Natural killer cell (primary cell): ENCODE measurements around the gene TMEM150C. TPM values are rescaled to one million over a fixed set of nuclear protein-coding genes. Genes with fewer than 3 reads are reported as not detected.

Experiments
- ATAC-seq, 3 donors: fragments of 150-1000 bp in 2 of 3; fragments of 200-7000 bp in 1 of 3; cut with Tn5 transposase; 1 replicate in 1 of 3; 2 replicates in 2 of 3; pipeline ENCODE4 v1.10.0; 2021; ENCODE audit warnings: mild to moderate bottlenecking in 2 of 3, moderate library complexity in 2 of 3
- DNase-seq, 2 donors: peaks; one replicate each; pipeline versions ENCODE4 v3.0.0 to v3.0.0-alpha.2; 2013 to 2021; ENCODE audit warnings: mixed read lengths in 1 of 2
- H3K27ac ChIP-seq: one replicate; pipeline ENCODE4 v1.5.1; 2013; ENCODE audit warnings: mild to moderate bottlenecking, low read length
- H3K27me3 ChIP-seq: one replicate; pipeline ENCODE4 v1.6.1; 2013; ENCODE audit warnings: low read length; ENCODE audit not compliant: control insufficient read depth, insufficient read depth
- H3K36me3 ChIP-seq: one replicate; pipeline ENCODE4 v1.6.1; 2013; ENCODE audit warnings: low read length; ENCODE audit not compliant: control insufficient read depth, insufficient read depth
- H3K4me1 ChIP-seq: one replicate; pipeline ENCODE4 v1.6.1; 2013; ENCODE audit warnings: low read length; ENCODE audit not compliant: control insufficient read depth, insufficient read depth
- H3K4me3 ChIP-seq: one replicate; pipeline ENCODE4 v1.5.1; 2013; ENCODE audit warnings: low read length
- H3K9me3 ChIP-seq: one replicate; pipeline ENCODE4 v1.6.1; 2013; ENCODE audit warnings: low read length; ENCODE audit not compliant: control insufficient read depth, insufficient read depth
- H3K27ac Mint-ChIP-seq, 2 donors: one replicate each; pipeline ENCODE4 v1.8.0; 2022; ENCODE audit warnings: mild to moderate bottlenecking in 2 of 2, mixed read lengths in 2 of 2, moderate library complexity in 1 of 2
- H3K27me3 Mint-ChIP-seq, 2 donors: one replicate each; pipeline ENCODE4 v1.8.0; 2022; ENCODE audit warnings: low read depth in 2 of 2, mixed read lengths in 2 of 2
- H3K36me3 Mint-ChIP-seq: one replicate; pipeline ENCODE4 v1.8.0; 2022; ENCODE audit warnings: mixed read lengths
- H3K4me1 Mint-ChIP-seq, 2 donors: one replicate each; pipeline ENCODE4 v1.8.0; 2022; ENCODE audit warnings: mixed read lengths in 2 of 2
- H3K4me3 Mint-ChIP-seq: one replicate; pipeline ENCODE4 v1.8.0; 2022; ENCODE audit warnings: mild to moderate bottlenecking, moderate library complexity, mixed read lengths
- H3K9me3 Mint-ChIP-seq, 2 donors: one replicate each; pipeline ENCODE4 v1.8.0; 2022; ENCODE audit warnings: mixed read lengths in 2 of 2
- WGBS: methylation state at CpG from one replicate; pipeline ENCODE4 v1.1.7; 2013; ENCODE audit warnings: missing lambda C conversion rate; ENCODE audit not compliant: insufficient coverage; 5-methylcytosine and 5-hydroxymethylcytosine counted together
- intact Hi-C: fragments of 100-400 bp; cut with micrococcal nuclease; formaldehyde crosslinking; loops from one replicate; pipeline ENCODE4 v1.14.2; 2022
- total RNA-seq, 4 donors: library from RNA; stranded (reverse); fragments of 120-200 nt in 1 of 4; gene quantifications; one replicate each; pipeline versions ENCODE4 v1.2.3 to v1.2.4, GENCODE V29; 2013 to 2022
- TF ChIP-seq, protein P1 (sequence below): fragments of 200-600 bp; IDR thresholded peaks from one replicate; pipeline ENCODE4 v1.8.0; 2022; ENCODE audit warnings: antibody characterized with exemption

Gene TMEM150C
- total RNA-seq, 3 donors from 2014 or later (not counting 1 experiment from before 2014, with no cell fraction given) = not detected

DNA sequence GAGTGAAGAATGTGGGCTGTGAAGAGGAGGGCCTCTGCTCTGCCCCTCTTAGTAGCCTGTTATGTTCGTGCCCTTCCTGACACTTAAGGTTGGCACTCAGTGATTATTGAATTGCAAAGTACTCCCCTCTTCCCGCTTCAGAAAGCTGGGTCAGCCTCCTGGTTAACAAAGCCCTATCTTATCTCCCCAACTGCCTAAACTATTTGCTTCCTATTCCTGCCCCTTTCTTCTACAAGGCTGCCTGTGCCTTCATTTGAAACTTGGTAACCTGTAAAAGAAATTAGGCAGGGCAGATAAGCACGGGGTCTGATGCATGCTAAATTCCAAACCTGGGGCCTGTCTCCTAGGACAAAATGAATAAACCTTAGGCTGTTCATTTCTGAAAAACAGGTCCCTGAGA, 23.1 kb upstream of the TMEM150C start:
- Mint-ChIP-seq H3K36me3 (no peaks in the 10 kb centered on the region), H3K9me3 (no peaks in the 10 kb centered on the region), H3K4me1 (no peaks in the 10 kb centered on the region), H3K27ac (no peak overlapping the region), H3K4me3 (no peak overlapping the region), H3K27me3 (peaks cover 2 to 11% of the 10 kb centered on the region in 2 donors)
- intact Hi-C loops = no loop called here
- ATAC-seq = no peak
- H3K36me3 ChIP-seq = no peaks in the 10 kb centered on the region
- no peak overlapping the region for H3K27ac ChIP-seq
- no peaks in the 10 kb centered on the region for H3K9me3 ChIP-seq
- no peak overlapping the region for H3K4me3 ChIP-seq
- no peaks in the 10 kb centered on the region for H3K4me1 ChIP-seq
- 52% methylated on average over 3 of the region's 3 CpGs for WGBS
- DNase-seq = no peak
- H3K27me3 ChIP-seq = no peaks in the 10 kb centered on the region
- TF ChIP-seq, protein P1, sequence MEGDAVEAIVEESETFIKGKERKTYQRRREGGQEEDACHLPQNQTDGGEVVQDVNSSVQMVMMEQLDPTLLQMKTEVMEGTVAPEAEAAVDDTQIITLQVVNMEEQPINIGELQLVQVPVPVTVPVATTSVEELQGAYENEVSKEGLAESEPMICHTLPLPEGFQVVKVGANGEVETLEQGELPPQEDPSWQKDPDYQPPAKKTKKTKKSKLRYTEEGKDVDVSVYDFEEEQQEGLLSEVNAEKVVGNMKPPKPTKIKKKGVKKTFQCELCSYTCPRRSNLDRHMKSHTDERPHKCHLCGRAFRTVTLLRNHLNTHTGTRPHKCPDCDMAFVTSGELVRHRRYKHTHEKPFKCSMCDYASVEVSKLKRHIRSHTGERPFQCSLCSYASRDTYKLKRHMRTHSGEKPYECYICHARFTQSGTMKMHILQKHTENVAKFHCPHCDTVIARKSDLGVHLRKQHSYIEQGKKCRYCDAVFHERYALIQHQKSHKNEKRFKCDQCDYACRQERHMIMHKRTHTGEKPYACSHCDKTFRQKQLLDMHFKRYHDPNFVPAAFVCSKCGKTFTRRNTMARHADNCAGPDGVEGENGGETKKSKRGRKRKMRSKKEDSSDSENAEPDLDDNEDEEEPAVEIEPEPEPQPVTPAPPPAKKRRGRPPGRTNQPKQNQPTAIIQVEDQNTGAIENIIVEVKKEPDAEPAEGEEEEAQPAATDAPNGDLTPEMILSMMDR = no peak

DNA sequence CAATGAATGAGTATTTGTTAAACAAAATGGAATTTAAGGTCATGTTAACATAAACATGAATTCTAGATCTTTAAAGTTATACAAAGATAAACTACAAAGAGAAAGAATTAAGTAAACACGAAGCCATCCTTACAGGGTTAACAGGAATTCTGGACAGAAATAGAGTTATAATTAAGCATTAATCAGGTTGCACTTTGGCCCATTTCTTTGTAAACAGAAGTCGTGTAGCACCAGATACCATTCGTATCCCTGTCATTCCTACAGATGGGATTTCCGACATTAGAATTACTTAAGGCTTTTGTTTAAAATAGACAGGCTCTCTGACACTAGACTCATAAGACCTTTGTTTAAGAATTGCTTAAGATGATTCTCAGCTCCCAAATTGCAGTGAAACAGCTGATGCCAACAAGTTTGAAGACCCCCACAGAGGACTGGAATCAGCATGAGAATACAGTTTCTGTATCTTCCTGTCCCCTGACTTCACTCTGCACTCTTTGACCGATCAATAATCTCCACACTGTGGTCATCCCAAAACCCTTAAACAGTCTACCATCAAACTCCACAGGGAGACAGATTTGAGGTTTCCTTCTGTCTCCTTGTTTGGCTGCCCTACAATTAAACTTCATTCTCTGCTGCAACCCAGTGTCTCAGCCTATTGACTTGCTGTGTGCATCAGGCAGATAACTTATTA, 22.3 kb upstream of the TMEM150C start:
- intact Hi-C loops = no loop called here
- no peaks in the 10 kb centered on the region for H3K36me3 Mint-ChIP-seq
- Histone ChIP-seq H3K27ac (no peak overlapping the region), H3K36me3 (no peaks in the 10 kb centered on the region), H3K4me1 (no peaks in the 10 kb centered on the region), H3K27me3 (no peaks in the 10 kb centered on the region), H3K9me3 (no peaks in the 10 kb centered on the region), H3K4me3 (no peak overlapping the region)
- no peak for DNase-seq
- no peaks in the 10 kb centered on the region for H3K4me1 Mint-ChIP-seq
- H3K4me3 Mint-ChIP-seq = no peak overlapping the region
- peaks cover 2 to 12% of the 10 kb centered on the region in 2 donors for H3K27me3 Mint-ChIP-seq
- TF ChIP-seq, protein P1 = no peak
- 89% methylated on average over 5 of the region's 5 CpGs for whole genome bisulfite sequencing
- H3K9me3 Mint-ChIP-seq = no peaks in the 10 kb centered on the region
- no peak for ATAC-seq
- no peak overlapping the region for H3K27ac Mint-ChIP-seq

DNA sequence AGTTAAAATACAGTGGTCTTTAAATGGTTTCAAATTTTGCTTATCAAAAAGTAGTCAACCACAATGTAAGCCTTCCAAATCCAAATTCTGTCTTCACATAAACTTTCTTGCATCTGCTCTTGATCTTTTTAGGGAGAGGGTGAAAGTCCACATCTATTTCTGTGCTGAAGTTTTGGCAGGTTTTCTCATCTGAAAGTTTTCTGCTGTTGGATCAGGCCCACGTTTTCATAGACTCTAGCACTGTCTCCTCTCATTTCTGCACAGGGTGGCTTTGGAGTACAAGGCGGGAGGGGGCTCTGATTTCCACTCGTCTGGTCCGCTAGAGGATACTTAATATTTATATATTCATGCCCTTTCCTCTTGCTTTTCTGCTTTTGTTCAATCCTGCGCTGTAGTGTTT, 18.1 kb upstream of the TMEM150C start:
- no peak overlapping the region for H3K4me3 ChIP-seq
- intact Hi-C loops = no loop called here
- Mint-ChIP-seq H3K9me3 (no peaks in the 10 kb centered on the region), H3K4me3 (no peak overlapping the region), H3K27ac (no peak overlapping the region), H3K4me1 (no peaks in the 10 kb centered on the region), H3K36me3 (no peaks in the 10 kb centered on the region), H3K27me3 (peaks cover 9 to 12% of the 10 kb centered on the region in 2 donors)
- no peaks in the 10 kb centered on the region for H3K9me3 ChIP-seq
- no peak for ATAC-seq
- H3K4me1 ChIP-seq = no peaks in the 10 kb centered on the region
- no peak for DNase-seq
- H3K27me3 ChIP-seq = no peaks in the 10 kb centered on the region
- TF ChIP-seq, protein P1 = no peak
- 93% methylated on average over 5 of the region's 5 CpGs for WGBS
- no peak overlapping the region for H3K27ac ChIP-seq
- no peaks in the 10 kb centered on the region for H3K36me3 ChIP-seq

DNA sequence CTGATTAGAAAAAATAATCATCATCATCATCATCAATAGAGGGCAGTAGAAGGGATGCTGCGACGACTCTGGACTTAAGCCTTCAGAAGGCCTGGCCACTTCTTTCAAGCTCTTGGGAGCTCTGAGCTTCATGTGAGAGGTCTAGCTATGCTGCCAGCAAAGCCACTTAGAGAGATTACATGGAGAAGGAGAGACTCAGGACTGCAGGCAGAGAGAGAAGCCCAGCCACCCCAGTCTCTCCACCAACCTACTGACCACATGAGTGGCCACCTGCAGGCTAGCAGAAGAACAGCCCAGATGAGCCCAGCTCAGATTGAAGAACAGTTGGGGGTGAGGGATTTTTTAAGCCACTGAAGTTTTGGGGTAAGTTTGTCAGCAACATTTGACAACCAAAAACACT, 17.1 kb upstream of the TMEM150C start:
- no peaks in the 10 kb centered on the region for H3K4me1 Mint-ChIP-seq
- H3K4me3 Mint-ChIP-seq = no peak overlapping the region
- peaks cover 12% of the 10 kb centered on the region in 2 donors for H3K27me3 Mint-ChIP-seq
- no peaks in the 10 kb centered on the region for H3K36me3 ChIP-seq
- H3K27ac Mint-ChIP-seq = no peak overlapping the region
- no peaks in the 10 kb centered on the region for H3K4me1 ChIP-seq
- H3K9me3 ChIP-seq = no peaks in the 10 kb centered on the region
- H3K27ac ChIP-seq = no peak overlapping the region
- H3K4me3 ChIP-seq = no peak overlapping the region
- ATAC-seq (no peak), DNase-seq (no peak)
- H3K27me3 ChIP-seq = no peaks in the 10 kb centered on the region
- intact Hi-C loops = no loop called here
- H3K9me3 Mint-ChIP-seq = no peaks in the 10 kb centered on the region
- WGBS = 91% methylated on average over 2 of the region's 2 CpGs
- no peaks in the 10 kb centered on the region for H3K36me3 Mint-ChIP-seq
- TF ChIP-seq, protein P1 = no peak
